ENCODE measurements around the gene RPAP2. TPM values are rescaled to one million over a fixed set of nuclear protein-coding genes. Genes with fewer than 3 reads are reported as not detected.
"Not testable (repeated sequence)": the region's sequence is repeated elsewhere in the genome, so short reads cannot be mapped to it uniquely, and the experiment has no call there.

The RPAP2 gene
- total RNA-seq, 4 donors from 2014 or later, result 3.2 to 37.8 (median 11.7) TPM

- 88 to 96% methylated on average over 1 to 2 of the region's 2 CpGs for WGBS, 2 donors (ENCODE audit: low coverage in 1 of 2)
- H3K4me1 ChIP-seq, result no peaks in the 10 kb centered on the region
- intact Hi-C loops (cut with DNase I; ENCODE audit: low total_unique reads) (no loop called here), in situ Hi-C loops (cut with MboI; ENCODE audit: low pct_ligation_motif_present in 1 of 4, low pct_unique_long_range_greater_than_20kb in 1 of 4, low sequenced_read_pairs in 3 of 4) (no loop called here)
- H3K9me3 ChIP-seq, result no peaks in the 10 kb centered on the region
- no peaks in the 10 kb centered on the region for H3K27me3 ChIP-seq
- no peak overlapping the region for H3K4me3 ChIP-seq
- no peak for TF ChIP-seq EP300 (IDR thresholded peaks at IDR 0.05; ENCODE audit: low read depth)
- no peak for TF ChIP-seq POLR2A (IDR thresholded peaks at IDR 0.05)
- no peak for TF ChIP-seq CTCF (IDR thresholded peaks at IDR 0.05)
- no peak for TF ChIP-seq POLR2AphosphoS5 (IDR thresholded peaks at IDR 0.05)
- DNase-seq, result no peak
- H3K27ac ChIP-seq, result no peak overlapping the region
- H3K36me3 ChIP-seq, result peaks cover 0 to 3% (median 0%) of the 10 kb centered on the region in 4 donors
These were observed 73.3 kb downstream of the RPAP2 start for GRCh38 chr1:92372164-92372563.

- in situ Hi-C loops (cut with MboI; ENCODE audit: low pct_ligation_motif_present in 1 of 4, low pct_unique_long_range_greater_than_20kb in 1 of 4, low sequenced_read_pairs in 3 of 4), result no loop called here
These were observed 75.4 kb downstream of the RPAP2 start for GRCh38 chr1:92374223-92374622.

GRCh38 chr1:92376345-92376744, 77.5 kb downstream of the RPAP2 start:
- no peak for DNase-seq
- Histone ChIP-seq H3K27me3 (no peaks in the 10 kb centered on the region), H3K4me3 (no peak overlapping the region), H3K27ac (no peak overlapping the region), H3K36me3 (no peaks in the 10 kb centered on the region), H3K9me3 (no peaks in the 10 kb centered on the region), H3K4me1 (no peaks in the 10 kb centered on the region)
- 74 to 92% methylated on average over 2 of the region's 2 CpGs for WGBS, 2 donors (ENCODE audit: low coverage in 1 of 2)
- TF ChIP-seq CTCF (IDR thresholded peaks at IDR 0.05) (no peak), EP300 (IDR thresholded peaks at IDR 0.05; ENCODE audit: low read depth) (no peak), POLR2AphosphoS5 (IDR thresholded peaks at IDR 0.05) (no peak), POLR2A (IDR thresholded peaks at IDR 0.05) (no peak)
- intact Hi-C loops (cut with DNase I; ENCODE audit: low total_unique reads), result no loop called here
- in situ Hi-C loops (cut with MboI; ENCODE audit: low pct_ligation_motif_present in 1 of 4, low pct_unique_long_range_greater_than_20kb in 1 of 4, low sequenced_read_pairs in 3 of 4), result no loop called here

More at GRCh38 chr1:92374223-92374622, 75.4 kb downstream of the RPAP2 start:
- intact Hi-C loops (cut with DNase I; ENCODE audit: low total_unique reads), result loop anchor here (2.0 kb wide), 1 partner anchor 111 kb away; no protein-coding TSS in a partner anchor
- Histone ChIP-seq H3K36me3 (no peaks in the 10 kb centered on the region), H3K27ac (no peak overlapping the region), H3K9me3 (no peaks in the 10 kb centered on the region), H3K27me3 (no peaks in the 10 kb centered on the region), H3K4me3 (no peak overlapping the region), H3K4me1 (no peaks in the 10 kb centered on the region)
- 96 to 100% methylated on average over 2 of the region's 2 CpGs for WGBS, 2 donors (ENCODE audit: low coverage in 1 of 2)
- DNase-seq, result no peak
- TF ChIP-seq POLR2A (IDR thresholded peaks at IDR 0.05) (no peak), EP300 (IDR thresholded peaks at IDR 0.05; ENCODE audit: low read depth) (no peak), CTCF (IDR thresholded peaks at IDR 0.05) (no peak), POLR2AphosphoS5 (IDR thresholded peaks at IDR 0.05) (no peak)

- in situ Hi-C loops (cut with MboI; ENCODE audit: low pct_ligation_motif_present in 1 of 4, low pct_unique_long_range_greater_than_20kb in 1 of 4, low sequenced_read_pairs in 3 of 4); H3K36me3 ChIP-seq; H3K4me3 ChIP-seq; H3K9me3 ChIP-seq; H3K27ac ChIP-seq; DNase-seq; intact Hi-C loops (cut with DNase I; ENCODE audit: low total_unique reads); H3K4me1 ChIP-seq; H3K27me3 ChIP-seq: not testable (repeated sequence)
- WGBS, 2 donors (ENCODE audit: low coverage in 1 of 2), result 86 to 95% methylated on average over 1 to 4 of the region's 4 CpGs
These were observed 79.1 kb downstream of the RPAP2 start for GRCh38 chr1:92377991-92378390.

- in situ Hi-C loops (cut with MboI; ENCODE audit: low pct_ligation_motif_present in 1 of 4, low pct_unique_long_range_greater_than_20kb in 1 of 4, low sequenced_read_pairs in 3 of 4) (no loop called here), intact Hi-C loops (cut with DNase I; ENCODE audit: low total_unique reads) (no loop called here)
- H3K9me3 ChIP-seq, result peaks cover 0 to 4% of the 10 kb centered on the region in 2 donors
- no peak for DNase-seq
- TF ChIP-seq EP300 (IDR thresholded peaks at IDR 0.05; ENCODE audit: low read depth), result no peak
- no peak for TF ChIP-seq CTCF (IDR thresholded peaks at IDR 0.05)
- TF ChIP-seq POLR2AphosphoS5 (IDR thresholded peaks at IDR 0.05), result no peak
- no peak for TF ChIP-seq POLR2A (IDR thresholded peaks at IDR 0.05)
- WGBS, 2 donors (ENCODE audit: low coverage in 1 of 2), result 94% methylated on average over 2 of the region's 2 CpGs
- no peak overlapping the region for H3K27ac ChIP-seq
- peaks cover 0 to 18% (median 0%) of the 10 kb centered on the region in 4 donors for H3K36me3 ChIP-seq
- no peaks in the 10 kb centered on the region for H3K4me1 ChIP-seq
- no peak overlapping the region for H3K4me3 ChIP-seq
- H3K27me3 ChIP-seq, result no peaks in the 10 kb centered on the region
These were observed 82.0 kb downstream of the RPAP2 start for GRCh38 chr1:92380867-92381266.

GRCh38 chr1:92393966-92394365, 95.1 kb downstream of the RPAP2 start:
- H3K4me3 ChIP-seq; H3K27me3 ChIP-seq; DNase-seq; H3K36me3 ChIP-seq; in situ Hi-C loops (cut with MboI; ENCODE audit: low pct_ligation_motif_present in 1 of 4, low pct_unique_long_range_greater_than_20kb in 1 of 4, low sequenced_read_pairs in 3 of 4); H3K4me1 ChIP-seq; H3K27ac ChIP-seq; intact Hi-C loops (cut with DNase I; ENCODE audit: low total_unique reads): not testable (repeated sequence)
- H3K9me3 ChIP-seq, result peaks cover 29 to 44% of the 10 kb centered on the region in 2 donors
- 60 to 85% methylated on average over 1 to 4 of the region's 4 CpGs for WGBS, 2 donors (ENCODE audit: low coverage in 1 of 2)

Measured in transverse colon (tissue), 4 donors.